Measurements from ENCODE around the gene TMPRSS3.

The TMPRSS3 gene

GRCh38 chr21:42337830-42338728 is 57.8 kb downstream of the TMPRSS3 start:
- TF ChIP-seq CTCF (IDR thresholded peaks at IDR 0.05; ENCODE audit: insufficient read depth, missing control alignments): peak; percentile 60
- DNase-seq (ENCODE audit: insufficient read length, low spot score): no peak
- FAIRE-seq: no peak

GRCh38 chr21:42337276-42337675 is 58.6 kb downstream of the TMPRSS3 start:
- FAIRE-seq (no peak), DNase-seq (ENCODE audit: insufficient read length, low spot score) (no peak)
- TF ChIP-seq CTCF (IDR thresholded peaks at IDR 0.05; ENCODE audit: insufficient read depth, missing control alignments): no peak

- no peak for TF ChIP-seq CTCF (IDR thresholded peaks at IDR 0.05; ENCODE audit: insufficient read depth, missing control alignments)
- no peak for FAIRE-seq
- DNase-seq (ENCODE audit: insufficient read length, low spot score): no peak
These were observed 59.8 kb downstream of the TMPRSS3 start for GRCh38 chr21:42336054-42336453.

GRCh38 chr21:42332557-42333317 is 63.1 kb downstream of the TMPRSS3 start:
- DNase-seq (ENCODE audit: insufficient read length, low spot score): no peak
- TF ChIP-seq CTCF (IDR thresholded peaks at IDR 0.05; ENCODE audit: insufficient read depth, missing control alignments): no peak
- no peak for FAIRE-seq

GRCh38 chr21:42331660-42332059 is 64.2 kb downstream of the TMPRSS3 start:
- no peak for TF ChIP-seq CTCF (IDR thresholded peaks at IDR 0.05; ENCODE audit: insufficient read depth, missing control alignments)
- FAIRE-seq (no peak), DNase-seq (ENCODE audit: insufficient read length, low spot score) (no peak)

- DNase-seq (ENCODE audit: insufficient read length, low spot score) (no peak), FAIRE-seq (no peak)
- TF ChIP-seq CTCF (IDR thresholded peaks at IDR 0.05; ENCODE audit: insufficient read depth, missing control alignments): no peak
These were observed 65.2 kb downstream of the TMPRSS3 start for GRCh38 chr21:42330380-42331371.
